ENCODE data around the gene DFFA.
A peak's percentile ranks its signal among the peaks of the same experiment; 100 is the strongest.
"Not testable (repeated sequence)": the region's sequence is repeated elsewhere in the genome, so short reads cannot be mapped to it uniquely, and the experiment has no call there.

Gene DFFA

DNA sequence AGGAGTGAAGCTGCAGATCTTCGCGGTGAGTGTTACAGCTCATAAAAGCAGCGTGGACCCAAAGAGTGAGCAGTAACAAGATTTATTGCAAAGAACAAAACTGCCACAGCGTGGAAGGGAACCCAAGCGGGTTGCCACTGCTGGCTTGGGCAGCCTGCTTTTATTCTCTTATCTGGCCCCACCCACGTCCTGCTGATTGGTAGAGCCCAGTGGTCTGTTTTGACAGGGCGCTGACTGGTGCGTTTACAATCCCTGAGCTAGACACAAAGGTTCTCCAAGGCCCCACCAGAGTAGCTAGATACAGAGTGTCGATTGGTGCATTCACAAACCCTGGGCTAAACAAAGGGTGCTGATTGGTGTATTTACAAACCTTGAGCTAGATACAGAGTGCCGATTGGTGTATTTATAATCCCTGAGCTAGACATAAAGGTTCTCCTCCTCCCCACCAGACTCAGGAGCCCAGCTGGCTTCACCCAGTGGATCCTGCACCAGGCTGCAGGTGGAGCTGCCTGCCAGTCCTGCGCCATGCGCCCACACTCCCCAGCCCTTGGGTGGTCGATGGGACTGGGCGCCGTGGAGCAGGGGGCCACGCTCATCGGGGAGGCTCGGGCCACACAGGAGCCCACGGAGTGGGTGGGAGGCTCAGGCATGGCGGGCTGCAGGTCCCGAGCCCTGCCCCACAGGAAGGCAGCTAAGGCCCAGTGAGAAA lies 46.3 kb downstream of the DFFA start:
- DNase-seq, result peak; percentile 75

- no peak for DNase-seq
These were observed 47.7 kb downstream of the DFFA start for GRCh38 chr1:10424651-10425050.

- DNase-seq, result peak; percentile 58
These were observed 48.3 kb downstream of the DFFA start for GRCh38 chr1:10424034-10424433.

- no peak for DNase-seq
These were observed 50.7 kb downstream of the DFFA start for GRCh38 chr1:10421637-10422036.

GRCh38 chr1:10419351-10419750 lies 53.0 kb downstream of the DFFA start:
- DNase-seq, result no peak

DNA sequence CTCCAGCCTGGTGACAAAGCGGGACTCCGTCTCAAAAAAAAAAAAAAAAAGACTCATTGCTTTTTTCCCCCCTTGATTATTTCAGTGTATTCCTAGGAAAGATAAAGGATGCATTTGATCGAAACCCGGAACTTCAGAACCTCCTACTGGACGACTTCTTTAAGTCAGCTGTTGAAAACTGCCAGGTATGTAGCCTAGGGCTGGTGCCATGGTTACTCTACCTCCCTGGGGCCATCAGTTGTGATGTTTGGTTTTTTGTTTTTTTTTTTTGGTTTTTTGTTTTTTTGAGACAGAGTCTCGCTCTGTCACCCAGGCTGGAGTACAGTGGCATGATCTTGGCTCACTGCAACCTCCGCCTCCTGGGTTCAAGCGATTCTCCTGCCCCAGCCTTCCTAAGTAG lies 53.6 kb downstream of the DFFA start:
- DNase-seq, result not testable (repeated sequence)

DNA sequence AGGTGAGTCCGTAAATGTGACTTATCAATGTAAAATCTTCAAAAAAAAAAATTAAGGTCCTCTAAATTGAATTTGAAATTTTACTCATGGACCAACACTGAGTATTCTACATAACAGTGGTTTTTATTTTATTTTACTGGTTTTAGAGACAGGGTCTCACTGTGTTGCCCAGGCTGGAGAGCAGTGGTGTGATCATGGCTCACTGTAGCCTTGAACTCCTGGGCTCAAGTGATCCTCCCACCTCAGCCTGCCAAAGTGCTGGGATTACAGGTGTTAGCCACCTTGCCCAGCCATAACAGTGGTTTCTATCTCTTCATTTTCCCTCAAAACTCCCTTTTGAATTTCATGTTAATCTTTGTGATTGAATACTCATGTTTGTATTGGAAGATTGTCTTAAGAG lies 56.4 kb downstream of the DFFA start:
- not testable (repeated sequence) for DNase-seq

GRCh38 chr1:10415211-10415930 lies 57.0 kb downstream of the DFFA start:
- no peak for DNase-seq

DNA sequence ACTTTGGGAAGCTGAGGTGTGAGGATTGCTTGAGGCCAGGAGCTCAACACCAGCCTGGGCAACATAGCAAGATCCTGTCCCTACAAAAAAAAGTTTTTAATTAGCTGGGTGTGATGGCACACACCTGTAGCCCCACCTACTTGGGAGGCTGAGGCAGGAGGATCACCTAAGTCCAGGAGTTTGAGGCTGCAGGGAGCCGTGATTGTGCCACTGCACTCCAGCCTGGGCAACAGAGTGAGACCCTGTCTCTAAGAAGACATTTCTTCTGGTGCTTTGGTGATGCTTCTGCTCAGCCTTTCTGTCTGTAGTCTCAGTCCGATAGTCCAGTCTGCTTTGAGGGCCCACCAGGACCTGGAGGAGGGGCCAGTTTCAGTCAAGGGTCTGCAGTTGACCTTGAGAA lies 65.1 kb downstream of the DFFA start:
- DNase-seq, result no peak
